ENCODE results near the gene RNF31.
A peak's percentile ranks its signal among the peaks of the same experiment; 100 is the strongest.

RNF31 gene

DNA sequence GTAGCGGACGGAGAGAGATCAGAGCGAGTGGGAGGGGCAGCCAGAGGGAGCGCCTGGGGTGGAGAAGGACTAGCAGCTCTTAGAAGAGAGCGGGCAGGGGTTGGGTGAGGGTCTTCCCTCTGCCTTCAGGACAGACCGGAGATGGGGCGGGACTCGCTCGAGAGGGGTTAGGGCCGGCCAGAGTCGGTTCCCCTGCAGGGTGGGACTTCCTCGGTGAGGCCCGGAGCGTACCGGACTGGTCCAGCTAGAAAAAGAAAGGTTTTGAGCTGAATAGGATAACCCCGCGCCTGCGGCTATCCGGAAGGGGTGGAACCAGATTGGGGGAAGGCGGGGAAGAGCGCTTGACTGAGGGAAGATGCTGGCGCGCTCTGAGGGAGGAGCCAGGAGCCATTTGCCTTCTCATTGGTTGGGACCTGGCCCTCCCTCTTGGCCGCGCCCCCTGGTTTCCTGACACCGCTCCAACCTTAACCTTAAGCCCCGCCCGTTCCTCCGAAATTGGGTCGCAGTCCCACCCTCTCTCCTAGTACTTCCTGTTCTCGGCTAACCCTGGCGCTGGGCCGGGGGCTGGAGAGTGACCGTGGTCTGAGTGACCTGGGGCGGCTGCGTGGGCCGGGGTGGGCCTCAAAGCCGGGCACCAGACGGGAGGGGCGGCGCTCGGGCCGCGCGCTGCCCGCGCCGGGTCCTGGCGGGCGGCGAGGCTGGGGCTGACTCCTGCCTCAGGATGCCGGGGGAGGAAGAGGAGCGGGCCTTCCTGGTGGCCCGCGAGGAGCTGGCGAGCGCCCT lies at the start of gene RNF31:
Gene RNF31, plus strand, starts transcription at position 521 of the 783 bp plus-strand sequence. Its CDS starts 201 bp downstream, at position 722.
- peak within 1 kb of the TSS; percentile 92 for H3K4me3 ChIP-seq (ENCODE audit: low read depth, low read length)
- TF ChIP-seq CTCF (IDR thresholded peaks at IDR 0.05; ENCODE audit: insufficient read depth, low read length, missing control alignments): no peak
- POLR2A ChIA-PET: interaction anchor here (0.6 to 2.5 kb wide), 12 partner anchors 9 to 80 kb away, joined by 3 to 14 read pairs (median 4); partner anchors contain the start of genes DCAF11, IPO4, IRF9 and NRL
- peak; percentile 88 for DNase-seq (ENCODE audit: low read depth, low spot score)
- CTCF ChIA-PET: interaction anchor here (1.6 to 8.8 kb wide), 8 partner anchors 9 to 163 kb away, joined by 4 to 165 read pairs (median 11); partner anchors contain the start of genes IRF9 and LTB4R2

DNA sequence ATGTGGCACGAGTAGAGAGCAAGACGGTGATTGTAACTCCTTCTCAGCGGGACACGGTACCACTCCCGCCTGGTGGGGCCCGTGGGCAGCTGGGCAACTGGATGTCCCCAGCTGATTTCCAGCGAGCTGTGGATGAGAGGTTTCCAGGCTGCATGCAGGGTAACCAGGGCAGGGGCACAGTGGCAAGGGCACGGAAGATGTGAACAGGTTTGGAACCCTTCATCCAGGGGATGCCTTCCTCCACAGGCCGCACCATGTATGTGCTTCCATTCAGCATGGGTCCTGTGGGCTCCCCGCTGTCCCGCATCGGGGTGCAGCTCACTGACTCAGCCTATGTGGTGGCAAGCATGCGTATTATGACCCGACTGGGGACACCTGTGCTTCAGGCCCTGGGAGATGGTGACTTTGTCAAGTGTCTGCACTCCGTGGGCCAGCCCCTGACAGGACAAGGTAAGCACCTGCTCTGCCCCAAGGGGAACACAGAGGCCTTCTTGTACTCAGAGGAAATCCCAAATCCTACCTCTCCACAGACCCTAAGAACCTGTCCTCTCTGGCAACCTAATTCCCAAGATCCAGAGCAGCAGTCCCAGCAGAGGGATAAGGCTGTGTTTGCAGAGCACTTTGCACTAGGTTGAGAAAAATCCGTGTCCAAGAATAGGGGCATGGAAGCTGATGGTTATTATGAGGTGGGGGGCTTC lies 48.9 kb upstream of the RNF31 start:
- no peak for TF ChIP-seq CTCF (IDR thresholded peaks at IDR 0.05; ENCODE audit: insufficient read depth, low read length, missing control alignments)
- no peak overlapping the region for H3K4me3 ChIP-seq (ENCODE audit: low read depth, low read length)
- CTCF ChIA-PET: interaction anchor here (0.6 to 12.8 kb wide), 5 partner anchors 9 to 210 kb away, joined by 3 to 536 read pairs (median 3); partner anchors contain the start of genes CHMP4A and CIDEB
- DNase-seq (ENCODE audit: low read depth, low spot score): no peak
- POLR2A ChIA-PET: no interaction called here

GRCh38 chr14:24098927-24099813 lies 48.1 kb upstream of the RNF31 start:
- H3K4me3 ChIP-seq (ENCODE audit: low read depth, low read length): no peak overlapping the region
- TF ChIP-seq CTCF (IDR thresholded peaks at IDR 0.05; ENCODE audit: insufficient read depth, low read length, missing control alignments): no peak
- CTCF ChIA-PET: interaction anchor here (1.2 to 12.8 kb wide), 3 partner anchors 8 to 39 kb away, joined by 14 to 536 read pairs (median 164); no protein-coding TSS in a partner anchor
- POLR2A ChIA-PET: no interaction called here
- no peak for DNase-seq (ENCODE audit: low read depth, low spot score)

DNA sequence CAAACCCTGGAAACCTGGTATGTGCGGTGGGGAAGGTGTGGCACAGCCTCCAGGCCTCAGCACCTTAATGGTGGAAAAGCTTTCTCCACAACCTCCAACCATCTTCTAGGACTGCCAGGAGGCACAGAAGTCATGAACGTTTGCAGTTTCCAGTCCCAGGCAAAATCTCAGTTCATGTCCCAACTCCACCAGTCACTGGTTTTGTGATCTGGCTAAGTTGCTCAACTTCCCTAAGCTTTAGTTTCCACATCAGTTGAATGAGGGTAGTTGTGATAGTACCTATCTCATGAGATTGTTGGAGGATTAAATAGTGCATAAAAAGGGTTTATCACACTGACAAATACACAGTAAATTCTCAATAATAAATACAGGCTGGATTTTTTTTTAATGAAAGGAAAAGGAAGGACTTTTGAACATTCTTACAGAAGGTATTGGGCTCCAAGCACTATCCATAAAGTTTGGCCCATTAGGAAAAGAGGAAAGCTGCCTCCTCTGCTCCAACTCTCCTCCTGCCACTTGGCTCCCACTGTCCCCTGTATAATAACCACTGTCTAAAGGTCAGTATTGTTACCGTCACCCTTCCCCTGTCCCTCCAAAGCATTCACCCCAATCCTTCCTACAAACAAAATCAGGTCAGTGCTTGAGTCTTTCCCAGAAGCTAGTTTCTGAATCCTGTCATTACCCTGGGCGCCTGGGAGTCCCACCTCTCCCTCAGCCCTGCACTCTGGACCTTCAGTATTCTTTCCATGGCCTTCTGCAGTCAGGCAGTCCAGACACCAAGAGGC lies 46.9 kb upstream of the RNF31 start:
- H3K4me3 ChIP-seq (ENCODE audit: low read depth, low read length): no peak overlapping the region
- DNase-seq (ENCODE audit: low read depth, low spot score): no peak
- POLR2A ChIA-PET: interaction anchor here (1.9 kb wide), 1 partner anchor 14 kb away, joined by 5 read pairs; the partner anchor contains the start of genes DCAF11 and NRL
- CTCF ChIA-PET: interaction anchor here (1.2 to 12.8 kb wide), 4 partner anchors 9 to 42 kb away, joined by 5 to 536 read pairs (median 12); no protein-coding TSS in a partner anchor
- no peak for TF ChIP-seq CTCF (IDR thresholded peaks at IDR 0.05; ENCODE audit: insufficient read depth, low read length, missing control alignments)

DNA sequence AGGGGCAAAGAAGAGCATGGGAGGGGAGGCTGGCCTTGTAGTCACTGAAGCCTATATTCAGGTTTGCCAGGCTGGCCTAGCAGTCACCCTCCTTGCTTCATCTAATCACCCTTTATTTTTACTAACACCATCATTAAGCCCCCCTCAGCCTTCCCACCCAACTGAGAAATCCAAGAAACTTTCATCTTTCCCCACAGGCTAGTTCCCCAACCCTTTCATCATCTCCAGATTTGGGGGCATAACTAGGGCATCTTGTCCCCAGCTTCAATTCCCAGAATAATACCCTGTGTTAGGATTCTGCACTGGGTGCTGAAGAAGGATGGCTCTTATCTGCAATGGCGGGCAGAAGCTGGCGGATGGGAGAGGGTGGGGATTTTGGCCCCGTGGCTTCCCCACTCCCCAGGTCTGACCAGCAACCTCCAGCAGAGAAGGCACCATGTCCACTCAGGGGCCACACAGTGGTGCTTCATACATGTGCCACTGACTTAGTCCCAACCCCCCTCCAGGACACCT lies 46.3 kb upstream of the RNF31 start:
- CTCF ChIA-PET: interaction anchor here (1.7 to 1.9 kb wide), 2 partner anchors 10 to 42 kb away, joined by 5 to 11 read pairs; no protein-coding TSS in a partner anchor
- no peak for TF ChIP-seq CTCF (IDR thresholded peaks at IDR 0.05; ENCODE audit: insufficient read depth, low read length, missing control alignments)

More for the DNA sequence above, 46.3 kb upstream of the RNF31 start:
- POLR2A ChIA-PET: interaction anchor here (1.9 kb wide), 1 partner anchor 13 kb away, joined by 5 read pairs; the partner anchor contains the start of genes DCAF11 and NRL
- no peak overlapping the region for H3K4me3 ChIP-seq (ENCODE audit: low read depth, low read length)
- no peak for DNase-seq (ENCODE audit: low read depth, low spot score)
